ENCODE measurements around the gene NCCRP1.
"Not testable (repeated sequence)": the region's sequence is repeated elsewhere in the genome, so short reads cannot be mapped to it uniquely, and the experiment has no call there.

The NCCRP1 gene

GRCh38 chr19:39209196-39209595 is 12.4 kb downstream of the NCCRP1 start:
- no peak for DNase-seq

- no peak for DNase-seq
These were observed 15.1 kb downstream of the NCCRP1 start for GRCh38 chr19:39211731-39212374.

GRCh38 chr19:39212375-39212742 is 15.6 kb downstream of the NCCRP1 start:
- DNase-seq, result no peak

DNA sequence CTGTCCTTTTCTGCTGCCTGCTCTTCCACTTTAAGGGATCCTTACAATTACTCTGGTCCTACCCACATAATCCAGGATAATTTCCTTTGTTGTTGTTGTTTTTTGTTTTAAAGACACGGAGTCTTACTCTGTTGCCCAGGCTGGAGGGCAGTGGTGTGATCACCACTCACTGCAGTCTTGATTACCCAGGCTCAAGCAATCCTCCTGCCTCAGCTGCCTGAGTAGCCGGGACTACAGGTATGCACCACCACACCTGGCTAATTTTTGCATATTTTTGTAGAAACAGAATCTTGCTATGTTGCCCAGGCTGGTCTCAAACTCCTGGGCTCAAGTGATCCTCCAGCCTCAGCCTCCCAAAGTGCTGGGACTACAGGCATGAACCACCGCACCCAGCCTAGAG is 18.6 kb downstream of the NCCRP1 start:
- DNase-seq, result not testable (repeated sequence)

DNA sequence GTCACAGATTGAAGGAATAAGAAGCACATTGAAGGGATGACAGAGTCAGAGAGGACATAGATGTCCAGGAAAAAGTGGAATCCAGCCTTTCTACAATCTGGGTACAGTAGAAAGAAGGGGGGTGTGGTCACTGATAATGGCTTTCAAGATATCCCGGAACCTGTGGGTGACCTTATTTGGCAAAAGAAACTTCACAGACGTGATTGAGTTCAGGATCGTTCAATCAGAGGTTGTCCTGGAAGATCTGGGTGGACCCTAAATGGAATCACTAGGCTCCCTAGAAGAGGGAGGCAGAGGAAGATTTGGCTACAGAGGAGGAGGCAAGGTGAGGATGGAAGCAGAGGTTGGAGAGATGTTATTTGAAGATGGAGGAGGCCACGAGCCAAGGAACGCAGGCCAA is 20.3 kb downstream of the NCCRP1 start:
- DNase-seq, result no peak

GRCh38 chr19:39218230-39219007 is 21.7 kb downstream of the NCCRP1 start:
- no peak for DNase-seq

GRCh38 chr19:39219108-39219507 is 22.3 kb downstream of the NCCRP1 start:
- not testable (repeated sequence) for DNase-seq

GRCh38 chr19:39223703-39224279 is 27.0 kb downstream of the NCCRP1 start:
- no peak for DNase-seq

DNA sequence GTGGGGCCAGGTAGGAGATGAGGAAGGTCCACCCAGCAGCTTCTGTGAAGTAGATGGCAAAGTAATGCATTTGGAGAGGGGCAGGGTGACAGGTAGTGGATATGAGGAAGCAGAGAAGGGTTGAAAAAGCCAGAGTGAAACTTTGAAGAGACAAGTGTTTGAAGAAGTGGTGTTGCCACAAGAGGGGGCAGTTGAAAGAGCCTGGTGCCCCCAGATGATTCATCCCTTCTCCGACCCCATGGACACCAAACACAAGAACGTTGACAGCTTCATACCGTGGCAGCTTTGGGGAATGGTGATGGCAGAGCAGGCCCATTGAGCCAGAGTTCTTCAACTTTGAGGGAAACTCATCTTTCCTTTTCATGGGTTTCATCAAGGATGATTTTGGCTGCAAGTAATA is 28.1 kb downstream of the NCCRP1 start:
- DNase-seq, result no peak

DNA sequence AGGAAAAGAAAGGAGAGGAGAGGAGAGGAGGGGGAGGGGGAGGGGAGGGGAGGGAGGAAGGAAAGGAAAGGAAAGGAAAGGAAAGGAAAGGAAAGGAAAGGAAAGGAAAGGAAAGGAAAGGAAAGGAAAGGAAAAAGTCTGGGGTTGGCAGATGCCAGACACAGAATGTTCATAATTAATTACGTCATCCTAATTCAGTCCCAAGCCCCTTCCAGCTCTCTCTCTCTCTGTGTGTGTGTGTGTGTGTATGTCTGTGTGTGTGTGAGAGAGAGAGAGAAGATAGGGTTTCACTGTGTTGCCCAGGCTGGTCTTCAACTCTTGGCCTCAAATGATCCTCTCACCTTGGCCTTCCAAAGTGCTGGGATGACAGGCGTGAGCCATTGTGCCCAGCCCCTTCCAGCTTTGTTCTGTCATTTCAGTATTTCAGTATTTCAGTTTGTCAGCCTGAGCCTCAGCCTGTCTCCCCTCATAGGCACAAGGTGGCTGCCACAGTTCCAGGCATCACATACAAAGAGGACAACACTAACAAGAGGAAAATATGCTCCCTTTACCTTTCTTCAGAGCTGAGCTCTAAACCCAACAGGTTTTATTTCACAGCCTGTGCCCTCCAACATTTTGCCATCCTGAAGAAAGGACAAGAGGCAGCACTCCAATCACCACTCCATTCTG is 33.5 kb downstream of the NCCRP1 start:
- no peak for DNase-seq

DNA sequence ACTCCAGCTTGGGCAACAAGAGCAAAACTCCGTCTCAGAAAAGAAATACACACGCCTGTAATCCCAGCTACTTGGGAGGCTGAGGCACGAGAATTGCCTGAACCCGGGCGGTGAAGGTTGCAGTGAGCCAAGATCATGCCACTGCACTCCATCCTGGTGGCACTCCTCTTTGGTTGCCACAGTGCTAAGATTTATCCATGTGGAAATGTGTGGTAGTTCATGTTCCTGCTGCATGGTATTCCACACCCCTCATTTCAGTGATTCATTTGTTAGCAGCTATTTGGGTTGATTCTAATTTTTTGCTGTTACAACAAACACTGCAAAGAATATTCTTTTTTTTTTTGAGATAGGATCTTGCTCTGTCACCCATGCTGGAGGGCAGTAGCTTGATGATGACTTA is 35.9 kb downstream of the NCCRP1 start:
- no peak for DNase-seq

DNA sequence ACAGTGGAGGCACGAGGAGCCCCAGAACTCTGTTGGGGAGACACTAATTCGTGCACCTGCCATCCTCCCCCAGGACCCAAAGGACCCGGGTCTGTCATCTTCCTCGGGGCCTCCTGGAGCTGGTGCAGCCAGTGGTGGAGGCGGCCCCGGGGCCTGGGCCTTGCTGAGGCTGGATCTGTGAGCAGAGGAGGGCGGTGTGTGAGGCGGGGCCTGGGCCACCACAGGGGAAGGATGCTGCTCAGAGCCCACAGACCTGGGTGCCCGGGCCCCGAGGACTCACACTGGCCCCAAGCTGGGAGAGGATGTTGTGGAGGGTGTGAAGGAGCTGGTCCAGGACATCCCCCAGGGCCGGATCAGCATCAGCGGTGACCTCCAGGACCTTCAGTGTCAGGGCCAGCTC is 39.8 kb downstream of the NCCRP1 start:
- DNase-seq, result no peak

DNA sequence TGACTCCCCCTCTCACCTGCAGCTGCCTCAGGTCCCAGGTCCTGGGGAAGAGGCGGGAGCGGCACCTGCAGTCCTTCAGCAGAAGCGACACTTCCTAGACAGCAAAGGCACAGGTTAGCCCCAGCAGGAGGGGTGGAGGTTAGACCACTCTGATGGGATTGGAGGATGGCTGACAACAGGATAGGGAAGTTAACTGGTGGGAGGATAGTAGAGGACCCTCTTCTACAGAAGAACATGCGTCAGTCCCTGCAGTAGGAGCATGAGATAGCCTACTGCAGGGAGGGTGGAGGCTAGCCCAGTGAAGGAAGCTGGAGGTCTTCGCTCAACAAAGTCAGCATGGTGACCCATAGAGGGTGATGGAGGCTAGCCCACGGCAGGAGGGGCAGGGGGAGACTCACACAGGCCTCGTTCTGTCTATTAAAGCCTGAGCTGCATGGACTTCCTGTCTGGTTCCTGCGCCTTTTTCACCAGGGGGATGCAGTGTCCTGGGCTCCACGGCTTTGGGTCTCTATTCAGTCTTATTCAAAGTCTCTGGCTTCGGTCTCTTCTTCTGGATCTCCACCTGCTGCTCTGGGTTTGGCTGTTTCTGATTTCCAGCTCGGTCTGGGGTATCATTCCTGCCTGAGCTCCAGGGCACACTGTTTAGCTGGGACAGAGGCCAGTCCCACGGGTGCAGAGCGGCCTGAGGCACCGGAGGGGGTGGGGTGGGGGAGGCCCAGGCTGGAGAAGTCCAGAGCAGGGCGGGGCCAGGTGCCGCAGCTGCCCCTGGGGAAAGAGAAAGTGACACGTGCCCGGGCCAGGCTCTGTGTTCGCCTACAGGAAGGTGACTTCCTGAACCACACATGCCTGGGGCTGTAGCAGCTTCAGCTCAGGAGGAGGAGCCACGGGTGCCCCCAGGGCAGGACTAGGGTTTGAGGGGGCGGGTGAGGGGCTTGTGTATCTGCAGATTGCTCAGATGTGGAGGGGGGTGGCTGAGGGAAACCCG is 40.7 kb downstream of the NCCRP1 start:
- no peak for DNase-seq

DNA sequence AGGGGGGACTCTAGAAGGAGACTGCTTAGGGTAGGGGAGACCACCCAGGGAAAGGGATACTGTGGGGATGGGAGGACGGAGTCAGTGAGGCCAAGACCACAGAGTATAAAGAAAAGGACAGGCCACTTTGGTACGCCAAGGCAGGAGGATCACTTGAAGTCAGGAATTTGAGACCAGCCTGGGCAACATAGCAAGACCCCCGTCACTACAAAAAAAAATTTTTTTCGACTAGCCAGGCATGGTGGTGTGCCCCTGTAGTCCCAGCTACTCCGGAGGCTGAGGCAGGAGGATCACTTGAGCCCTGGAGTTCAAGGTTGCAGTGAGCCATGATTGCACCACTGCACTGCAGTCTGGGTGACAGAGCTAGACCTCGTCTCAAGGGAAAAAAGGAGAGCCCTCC is 41.4 kb downstream of the NCCRP1 start:
- DNase-seq, result no peak

GRCh38 chr19:39238944-39239343 is 42.2 kb downstream of the NCCRP1 start:
- DNase-seq, result no peak

- no peak for DNase-seq
These were observed 43.7 kb downstream of the NCCRP1 start for GRCh38 chr19:39240421-39240820.

DNA sequence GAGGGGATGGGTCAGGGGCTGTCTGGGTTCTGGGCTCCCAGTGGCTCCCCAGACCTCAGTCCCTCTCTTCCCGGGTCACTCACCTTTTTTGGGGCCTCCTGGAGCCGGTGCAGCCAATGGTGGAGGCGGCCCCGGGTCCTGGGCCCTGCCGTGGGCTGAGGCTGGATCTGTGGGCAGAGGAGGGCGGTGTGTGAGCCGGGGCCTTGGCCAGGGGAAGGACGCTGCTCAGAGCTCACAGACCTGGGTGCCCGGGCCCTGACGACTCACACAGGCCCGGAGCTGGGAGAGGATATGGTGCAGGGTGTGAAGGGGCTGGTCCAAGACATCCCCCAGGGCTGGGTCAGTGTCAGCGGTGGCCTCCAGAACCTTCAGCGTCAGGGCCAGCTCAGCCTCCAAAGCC is 47.0 kb downstream of the NCCRP1 start:
- DNase-seq, result not testable (repeated sequence)

DNA sequence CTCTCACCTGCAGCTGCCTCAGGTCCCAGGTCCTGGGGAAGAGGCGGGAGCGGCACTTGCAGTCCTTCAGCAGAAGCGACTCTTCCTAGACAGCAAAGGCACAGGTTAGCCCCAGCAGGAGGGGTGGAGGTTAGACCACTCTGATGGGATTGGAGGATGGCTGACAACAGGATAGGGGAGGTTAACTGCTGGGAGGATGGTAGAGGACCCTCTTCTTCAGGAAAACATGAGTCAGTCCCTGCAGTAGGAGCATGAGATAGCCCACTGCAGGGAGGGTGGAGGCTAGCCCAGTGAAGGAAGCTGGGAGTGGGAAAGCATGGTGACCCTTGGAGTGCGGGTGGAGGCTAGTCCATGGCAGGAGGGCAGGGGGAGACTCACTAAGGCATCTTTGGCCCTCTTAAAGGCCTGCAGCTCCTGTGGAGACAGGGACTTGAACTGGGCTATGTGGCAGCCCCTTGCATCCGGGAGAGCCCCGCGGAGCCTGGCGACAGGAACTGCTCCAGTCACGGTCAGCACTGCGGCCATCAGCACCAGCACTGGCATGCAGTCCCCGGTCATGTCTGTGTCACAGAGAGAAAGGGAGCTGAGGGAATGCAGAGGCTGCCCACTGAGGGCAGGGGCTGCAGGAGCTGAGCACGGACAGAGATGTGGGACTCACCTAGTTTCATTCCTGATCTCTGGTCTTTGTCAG is 47.8 kb downstream of the NCCRP1 start, which contains the start of gene IFNL3:
Gene IFNL3, minus strand, starts transcription at position 597 of the 691 bp plus-strand sequence. Its CDS starts 39 bp downstream, at position 558.
- not testable (repeated sequence) for DNase-seq

DNA sequence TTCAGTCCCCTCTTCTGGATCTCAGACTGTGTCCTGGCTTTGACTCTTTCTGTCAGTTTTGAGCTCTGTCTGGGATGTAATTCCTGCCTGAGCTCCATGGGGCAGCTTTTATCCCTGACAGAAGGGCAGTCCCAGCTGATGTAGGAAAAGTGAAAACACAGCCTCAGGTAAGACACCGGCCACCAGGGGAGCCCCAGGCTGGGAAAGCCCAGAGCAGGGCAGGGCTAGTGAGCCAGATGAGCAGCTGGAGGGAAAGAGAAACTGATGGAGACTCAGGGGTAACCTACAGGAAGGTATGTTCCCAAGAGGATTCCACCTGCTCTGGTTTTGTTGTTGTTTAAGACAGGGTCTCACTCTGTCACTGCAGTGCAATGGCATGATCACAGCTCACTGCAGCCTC is 48.4 kb downstream of the NCCRP1 start:
- DNase-seq, result not testable (repeated sequence)

GRCh38 chr19:39246951-39247669 is 50.3 kb downstream of the NCCRP1 start:
- DNase-seq, result peak in 4 of 14 donors; percentile 1 to 32 (median 4)

Data from C1 segment of cervical spinal cord (tissue), 14 donors.